K562 (cell line): ENCODE data around the gene TMPRSS9. TPM values are rescaled to one million over a fixed set of nuclear protein-coding genes. Genes with fewer than 3 reads are reported as not detected.

Source experiments
- CCNT2 ChIP-seq: IDR thresholded peaks from 2 replicates; pipeline ENCODE4 v1.6.1; 2011; ENCODE audit warnings: borderline replicate concordance, low read depth, mild to moderate bottlenecking, moderate library complexity, mixed read lengths, low read length; ENCODE audit not compliant: insufficient read length; ENCODE audit errors: extremely low read depth
- CHD4 ChIP-seq: fragments of 200-600 bp; sonication (generic); IDR thresholded peaks from 3 replicates; pipeline ENCODE4 v1.6.1; 2012; ENCODE audit warnings: low read depth, mild to moderate bottlenecking, mixed read lengths, low read length, inconsistent platforms; ENCODE audit not compliant: insufficient read depth, insufficient replicate concordance, poor library complexity, severe bottlenecking
- FIP1L1 ChIP-seq: fragments of 200-400 bp; formaldehyde crosslinking; IDR thresholded peaks from 2 replicates; pipeline ENCODE4 v1.6.1; 2018; ENCODE audit warnings: mild to moderate bottlenecking, low read depth, low read length; ENCODE audit not compliant: poor library complexity, severe bottlenecking
- FOXA3 ChIP-seq, 2 experiments: fragments of 450-650 bp in 1 of 2; sonication (generic) in 1 of 2; formaldehyde crosslinking; IDR thresholded peaks in 1 of 2; conservative IDR thresholded peaks in 1 of 2; 2 replicates each; pipeline versions ENCODE4 v1.4.0 to v1.8.0; 2020 to 2022; ENCODE audit warnings: mild to moderate bottlenecking in 2 of 2, missing genetic modification reagents in 1 of 2
- GATAD2B ChIP-seq: fragments of 450-650 bp; IDR thresholded peaks from 2 replicates; pipeline ENCODE4 v1.6.1; 2017; ENCODE audit warnings: mild to moderate bottlenecking, borderline replicate concordance
- HDGF ChIP-seq: fragments of 450-650 bp; IDR thresholded peaks from 2 replicates; pipeline ENCODE4 v1.6.1; 2016
- NCOR1 ChIP-seq: fragments of 450-650 bp; IDR thresholded peaks from 2 replicates; pipeline ENCODE4 v1.6.1; 2016; ENCODE audit warnings: mild to moderate bottlenecking, moderate library complexity
- NRF1 ChIP-seq, 2 experiments: fragments of 450-650 bp; IDR thresholded peaks in 1 of 2; conservative IDR thresholded peaks in 1 of 2; 2 replicates each; pipeline ENCODE4 v1.6.1; 2014; ENCODE audit warnings: mild to moderate bottlenecking in 2 of 2
- PHF8 ChIP-seq: fragments of 200-600 bp; sonication (generic); IDR thresholded peaks from 2 replicates; pipeline ENCODE4 v1.6.1; 2012; ENCODE audit warnings: mixed run types, mild to moderate bottlenecking, inconsistent platforms, low read length, moderate library complexity, borderline replicate concordance
- RFX7 ChIP-seq: fragments of 250-450 bp; sonication (Bioruptor Pico); IDR thresholded peaks from 2 replicates; pipeline ENCODE4 v1.5.1; 2021; ENCODE audit warnings: mild to moderate bottlenecking
- RNF2 ChIP-seq: sonication (generic); IDR thresholded peaks from 2 replicates; pipeline ENCODE4 v1.6.1; 2016
- SIRT6 ChIP-seq: IDR thresholded peaks from one replicate; pipeline ENCODE4 v1.6.1; 2012; ENCODE audit warnings: low read depth, mild to moderate bottlenecking, control low read depth, inconsistent platforms, low read length, moderate library complexity
- SMARCB1 ChIP-seq: IDR thresholded peaks from 2 replicates; pipeline ENCODE4 v1.6.1; 2011; ENCODE audit warnings: improper control_type of control experiment, low read depth; ENCODE audit not compliant: insufficient read length
- ZNF140 ChIP-seq: fragments of 250-450 bp; sonication (Bioruptor Pico); IDR thresholded peaks from 2 replicates; pipeline ENCODE4 v1.8.0; 2021; ENCODE audit warnings: moderate library complexity, mild to moderate bottlenecking, inconsistent platforms
- ZNF23 ChIP-seq: fragments of 250-450 bp; sonication (Bioruptor Pico); IDR thresholded peaks from 2 replicates; pipeline ENCODE4 v1.4.0; 2020; ENCODE audit warnings: mild to moderate bottlenecking
- ZNF436 ChIP-seq: fragments of 250-450, 450-650 bp; sonication (Bioruptor Pico); formaldehyde crosslinking; IDR thresholded peaks from 2 replicates; pipeline ENCODE4 v1.7.0; 2020; ENCODE audit warnings: mild to moderate bottlenecking
- ZNF583 ChIP-seq: fragments of 250-450 bp; sonication (Bioruptor Pico); IDR thresholded peaks from 2 replicates; pipeline ENCODE4 v1.4.0; 2020
- ZZZ3 ChIP-seq: fragments of 450-650 bp; IDR thresholded peaks from 2 replicates; pipeline ENCODE4 v1.6.1; 2016; ENCODE audit warnings: antibody characterized with exemption, mild to moderate bottlenecking, moderate library complexity
- polyA plus RNA-seq, 8 experiments: library from polyadenylated mRNA; depleted of rRNA in 4 of 8; stranded (reverse) in 5 of 8; unstranded in 3 of 8; fragments of >200 nt; fragmentation: Nextera tagmentation in 2 of 8; fragmentation: Illumina TruSeq in 1 of 8; extraction: Ambion mirVana in 2 of 8; extraction: Trizol in 1 of 8; gene quantifications; 2 replicates each; pipeline versions ENCODE4 v1.2.1 to v1.2.3, GENCODE V29; 2011 to 2014; ENCODE audit warnings: inconsistent platforms in 1 of 8, missing spikeins in 1 of 8
- total RNA-seq, 7 experiments: library from RNA; depleted of rRNA in 6 of 7; stranded (reverse); fragments of >200 nt in 6 of 7; fragmentation: Illumina TruSeq in 2 of 7; extraction: Trizol in 2 of 7; gene quantifications; 2 replicates each; pipeline versions ENCODE4 v1.2.1 to v1.2.3, GENCODE V29; 2011 to 2021; ENCODE audit warnings: low replicate concordance in 1 of 7
- TF ChIP-seq, protein P1 (sequence below): fragments of 450-650 bp; formaldehyde crosslinking; IDR thresholded peaks from 2 replicates; pipeline ENCODE4 v1.4.0; 2022; ENCODE audit warnings: missing genetic modification characterization
- TF ChIP-seq, protein P2 (sequence below): fragments of 250-450 bp; sonication (Bioruptor Pico); IDR thresholded peaks from 2 replicates; pipeline ENCODE4 v1.6.1; 2021; ENCODE audit warnings: mild to moderate bottlenecking
- TF ChIP-seq, protein P3 (sequence below), 2 experiments: IDR thresholded peaks; 2 replicates each; pipeline ENCODE4 v1.6.1; 2011; ENCODE audit warnings: borderline replicate concordance in 1 of 2, control low read depth in 1 of 2, low read depth in 1 of 2, low read length in 1 of 2, mild to moderate bottlenecking in 1 of 2, mixed read lengths in 1 of 2, moderate library complexity in 1 of 2; ENCODE audit not compliant: insufficient read depth in 1 of 2, insufficient read length in 1 of 2, poor library complexity in 1 of 2, severe bottlenecking in 1 of 2; ENCODE audit errors: extremely low read depth in 1 of 2
- TF ChIP-seq, protein P4 (sequence below): fragments of 250-450 bp; sonication (Bioruptor Pico); IDR thresholded peaks from 2 replicates; pipeline ENCODE4 v1.8.0; 2022; ENCODE audit warnings: inconsistent platforms

Gene TMPRSS9
- total and polyA plus RNA-seq, 9 of the 15 experiments (the other 6 are each of a cell fraction or from before 2014, with no cell fraction given), result 0.01 to 0.03 TPM; not detected in 7

DNA sequence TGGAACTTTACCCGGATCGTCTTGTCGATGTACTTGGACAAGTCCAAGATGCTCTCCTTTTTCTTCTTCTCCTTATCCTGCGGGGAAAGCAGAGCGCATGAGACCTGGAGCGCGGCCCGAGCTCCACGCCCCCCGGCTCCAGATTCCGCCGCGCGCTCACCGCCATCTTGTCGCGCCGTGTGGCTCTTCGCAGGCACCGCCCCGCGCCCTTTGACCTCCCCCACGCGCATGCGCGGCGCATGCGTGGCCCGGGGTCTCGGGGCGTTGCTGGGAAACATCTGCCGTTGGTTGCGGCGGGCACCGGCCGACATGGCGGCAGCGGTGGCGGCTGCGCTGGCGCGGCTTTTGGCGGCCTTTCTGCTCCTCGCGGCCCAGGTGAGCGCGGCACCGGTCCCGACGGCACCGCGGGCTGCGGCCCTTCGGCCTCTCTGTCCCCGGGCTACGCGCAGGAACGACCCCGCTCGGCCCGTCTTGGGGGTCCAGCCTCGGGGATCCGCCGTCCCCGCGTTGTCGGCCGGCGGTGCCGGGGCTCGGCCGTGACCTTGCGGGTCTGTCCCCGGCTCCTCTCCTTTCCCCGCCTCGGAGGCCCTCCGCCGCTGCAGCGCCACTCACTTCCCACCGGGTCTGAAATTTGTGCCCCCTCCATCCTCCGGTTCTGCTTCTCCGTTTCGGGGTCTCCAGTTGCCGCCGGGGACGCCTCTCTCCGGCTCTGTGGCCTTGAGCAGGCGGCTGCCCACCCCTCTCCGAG, 31.5 kb upstream of the TMPRSS9 start, which contains the start of the genes LSM7 and SPPL2B (continued):
- TF ChIP-seq CCNT2 (peak; percentile 80), RNF2 (no peak), FIP1L1 (peak; percentile 84), ZNF583 (CRISPR knock-in tag) (no peak), NCOR1 (no peak), ZNF140 (CRISPR knock-in tag) (no peak), RFX7 (no peak), ZZZ3 (no peak), PHF8 (peak; percentile 95), SIRT6 (no peak), ZNF23 (CRISPR knock-in tag) (no peak), FOXA3 (CRISPR knock-in tag; conservative IDR thresholded peaks at IDR 0.05 in 1 of 2, IDR thresholded peaks at IDR 0.05 in 1 of 2) (no peak), ZNF436 (CRISPR knock-in tag) (no peak), SMARCB1 (no peak), CHD4 (no peak), HDGF (no peak), GATAD2B (peak; percentile 67; the same call in 1 of the 2 replicates), NRF1 (conservative IDR thresholded peaks at IDR 0.05 in 1 of 2, IDR thresholded peaks at IDR 0.05 in 1 of 2) (peak; percentile 99)
- TF ChIP-seq, protein P1, sequence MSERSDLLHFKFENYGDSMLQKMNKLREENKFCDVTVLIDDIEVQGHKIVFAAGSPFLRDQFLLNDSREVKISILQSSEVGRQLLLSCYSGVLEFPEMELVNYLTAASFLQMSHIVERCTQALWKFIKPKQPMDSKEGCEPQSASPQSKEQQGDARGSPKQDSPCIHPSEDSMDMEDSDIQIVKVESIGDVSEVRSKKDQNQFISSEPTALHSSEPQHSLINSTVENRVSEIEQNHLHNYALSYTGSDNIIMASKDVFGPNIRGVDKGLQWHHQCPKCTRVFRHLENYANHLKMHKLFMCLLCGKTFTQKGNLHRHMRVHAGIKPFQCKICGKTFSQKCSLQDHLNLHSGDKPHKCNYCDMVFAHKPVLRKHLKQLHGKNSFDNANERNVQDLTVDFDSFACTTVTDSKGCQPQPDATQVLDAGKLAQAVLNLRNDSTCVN (CRISPR knock-in tag), result no peak
- TF ChIP-seq, protein P2, sequence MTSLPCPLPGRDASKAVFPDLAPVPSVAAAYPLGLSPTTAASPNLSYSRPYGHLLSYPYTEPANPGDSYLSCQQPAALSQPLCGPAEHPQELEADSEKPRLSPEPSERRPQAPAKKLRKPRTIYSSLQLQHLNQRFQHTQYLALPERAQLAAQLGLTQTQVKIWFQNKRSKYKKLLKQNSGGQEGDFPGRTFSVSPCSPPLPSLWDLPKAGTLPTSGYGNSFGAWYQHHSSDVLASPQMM (CRISPR knock-in tag), result no peak
- TF ChIP-seq, protein P3, sequence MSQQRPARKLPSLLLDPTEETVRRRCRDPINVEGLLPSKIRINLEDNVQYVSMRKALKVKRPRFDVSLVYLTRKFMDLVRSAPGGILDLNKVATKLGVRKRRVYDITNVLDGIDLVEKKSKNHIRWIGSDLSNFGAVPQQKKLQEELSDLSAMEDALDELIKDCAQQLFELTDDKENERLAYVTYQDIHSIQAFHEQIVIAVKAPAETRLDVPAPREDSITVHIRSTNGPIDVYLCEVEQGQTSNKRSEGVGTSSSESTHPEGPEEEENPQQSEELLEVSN (IDR thresholded peaks at IDR 0.05; ENCODE audit: borderline replicate concordance in 1 of 2, extremely low read depth in 1 of 2, insufficient read depth in 1 of 2, insufficient read length in 1 of 2, low read depth in 1 of 2, low read length in 1 of 2, poor library complexity in 1 of 2, severe bottlenecking in 1 of 2), result peak; percentile 34 to 51
- TF ChIP-seq, protein P4, sequence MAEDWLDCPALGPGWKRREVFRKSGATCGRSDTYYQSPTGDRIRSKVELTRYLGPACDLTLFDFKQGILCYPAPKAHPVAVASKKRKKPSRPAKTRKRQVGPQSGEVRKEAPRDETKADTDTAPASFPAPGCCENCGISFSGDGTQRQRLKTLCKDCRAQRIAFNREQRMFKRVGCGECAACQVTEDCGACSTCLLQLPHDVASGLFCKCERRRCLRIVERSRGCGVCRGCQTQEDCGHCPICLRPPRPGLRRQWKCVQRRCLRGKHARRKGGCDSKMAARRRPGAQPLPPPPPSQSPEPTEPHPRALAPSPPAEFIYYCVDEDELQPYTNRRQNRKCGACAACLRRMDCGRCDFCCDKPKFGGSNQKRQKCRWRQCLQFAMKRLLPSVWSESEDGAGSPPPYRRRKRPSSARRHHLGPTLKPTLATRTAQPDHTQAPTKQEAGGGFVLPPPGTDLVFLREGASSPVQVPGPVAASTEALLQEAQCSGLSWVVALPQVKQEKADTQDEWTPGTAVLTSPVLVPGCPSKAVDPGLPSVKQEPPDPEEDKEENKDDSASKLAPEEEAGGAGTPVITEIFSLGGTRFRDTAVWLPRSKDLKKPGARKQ (CRISPR knock-in tag), result no peak
